HL-60 (cell line): ENCODE measurements around the gene PLBD2.

Experiments used
- CTCF ChIP-seq: IDR thresholded peaks from one replicate; pipeline ENCODE4 v1.5.1; 2011; ENCODE audit warnings: low read length, control low read depth, inconsistent platforms; ENCODE audit not compliant: insufficient read depth
- GABPA ChIP-seq: IDR thresholded peaks from 2 replicates; pipeline ENCODE4 v1.6.1; 2012; ENCODE audit warnings: low read depth

- TF ChIP-seq CTCF = no peak
- TF ChIP-seq GABPA = no peak
These were observed 47.3 kb downstream of the PLBD2 start for GRCh38 chr12:113405694-113406093.
